GM12874 (cell line): ENCODE results near the gene GALNTL6.

Experiments
- CTCF ChIP-seq: IDR thresholded peaks from 2 replicates; pipeline ENCODE4 v1.5.1; 2011; ENCODE audit warnings: low read depth, mild to moderate bottlenecking, control low read depth, low read length, moderate library complexity; ENCODE audit not compliant: insufficient read depth

GALNTL6 gene

DNA sequence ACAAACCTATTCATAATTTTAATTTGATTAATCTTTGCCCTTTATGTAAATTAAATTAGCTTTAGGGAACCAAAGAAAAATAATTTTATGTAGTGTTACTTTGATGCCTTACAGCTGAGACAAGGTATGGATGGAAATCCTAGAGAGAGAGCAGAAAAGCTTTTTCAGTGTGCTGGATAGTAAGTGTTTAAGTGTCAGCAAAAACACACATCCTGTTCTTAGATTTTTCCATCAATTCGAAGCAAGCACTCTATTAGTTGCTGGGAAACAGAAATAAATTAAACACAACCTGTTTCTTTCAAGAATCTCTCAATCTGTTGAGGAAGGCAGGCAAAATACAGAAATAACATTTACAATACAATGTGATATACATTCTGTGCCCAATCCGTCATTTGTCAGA, 327.8 kb downstream of the GALNTL6 start:
- TF ChIP-seq CTCF, result no peak

DNA sequence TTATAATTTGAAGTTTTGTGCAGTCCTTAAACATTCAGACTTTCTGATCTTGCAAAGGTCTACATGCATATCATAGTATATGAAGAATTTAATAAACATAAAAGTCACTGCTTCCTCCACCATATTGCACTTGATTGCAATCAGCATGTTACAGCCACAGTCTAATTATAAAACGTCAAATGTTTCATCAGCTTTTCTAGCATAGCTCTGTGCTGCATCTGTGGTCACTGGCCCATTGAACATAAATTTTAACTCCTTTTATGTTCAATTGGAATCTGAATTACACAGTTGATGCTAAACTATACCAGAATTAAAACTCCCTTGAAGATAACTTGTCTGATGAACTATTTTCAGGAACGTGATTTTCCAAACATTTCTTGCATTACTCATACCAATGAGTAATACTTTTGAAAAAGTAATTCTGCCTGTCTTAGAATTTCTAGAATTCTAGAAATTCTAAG, 329.1 kb downstream of the GALNTL6 start:
- TF ChIP-seq CTCF, result no peak

DNA sequence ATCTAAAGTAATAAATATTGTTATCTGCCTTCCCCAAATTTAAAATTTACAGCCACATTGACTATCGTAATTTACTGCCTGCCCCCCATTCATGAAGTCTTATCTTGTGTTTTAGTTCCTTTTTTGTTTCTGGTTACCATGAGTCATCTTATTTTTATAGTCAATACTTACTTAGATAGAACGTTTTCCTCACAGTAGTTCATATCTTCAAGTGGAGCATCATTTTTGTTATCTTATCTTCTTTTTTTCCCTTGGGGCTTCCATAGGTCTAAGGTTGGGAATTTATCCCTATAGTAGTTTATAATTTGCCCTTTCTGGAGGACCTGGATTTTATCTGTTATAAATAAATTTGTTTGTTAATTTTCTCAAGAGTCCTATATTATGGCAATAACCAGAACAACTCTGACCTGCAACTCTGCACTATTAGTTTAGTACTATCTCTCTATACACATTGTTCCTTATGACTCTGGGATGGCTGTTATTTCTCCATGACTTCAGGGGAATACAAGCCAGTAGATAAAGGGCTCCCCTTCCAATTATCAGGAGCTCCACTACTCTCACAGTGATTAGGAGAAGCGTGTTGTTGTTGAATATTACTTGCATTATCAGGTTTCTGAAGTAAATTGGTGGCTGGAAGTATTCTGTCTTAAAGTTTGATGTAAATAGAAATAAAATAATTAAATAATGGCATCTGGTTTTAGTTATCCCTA, 330.6 kb downstream of the GALNTL6 start:
- TF ChIP-seq CTCF, result no peak

- TF ChIP-seq CTCF, result no peak
Observed at GRCh38 chr4:172147687-172148086, 334.5 kb downstream of the GALNTL6 start.

DNA sequence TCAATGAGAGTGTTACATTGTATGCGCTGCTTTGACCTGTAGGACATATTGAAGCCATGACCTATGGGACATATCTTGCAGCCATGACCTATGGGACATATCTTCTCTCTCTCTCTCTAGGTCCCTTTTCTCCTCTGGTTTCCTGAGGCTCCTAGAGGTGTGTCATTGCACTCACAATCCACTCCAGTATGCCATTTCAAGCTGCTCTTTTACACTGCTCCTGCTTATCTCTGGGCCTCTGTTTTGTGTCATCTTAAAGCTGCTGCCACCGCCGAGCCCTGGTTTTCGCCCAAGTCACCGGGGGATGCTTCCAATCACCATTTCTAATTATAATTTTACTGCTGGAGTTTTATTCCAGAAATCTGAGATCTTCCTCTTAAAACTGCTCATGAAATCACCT, 336.1 kb downstream of the GALNTL6 start:
- TF ChIP-seq CTCF, result no peak

- no peak for TF ChIP-seq CTCF
Observed at GRCh38 chr4:172152284-172152683, 339.1 kb downstream of the GALNTL6 start.

DNA sequence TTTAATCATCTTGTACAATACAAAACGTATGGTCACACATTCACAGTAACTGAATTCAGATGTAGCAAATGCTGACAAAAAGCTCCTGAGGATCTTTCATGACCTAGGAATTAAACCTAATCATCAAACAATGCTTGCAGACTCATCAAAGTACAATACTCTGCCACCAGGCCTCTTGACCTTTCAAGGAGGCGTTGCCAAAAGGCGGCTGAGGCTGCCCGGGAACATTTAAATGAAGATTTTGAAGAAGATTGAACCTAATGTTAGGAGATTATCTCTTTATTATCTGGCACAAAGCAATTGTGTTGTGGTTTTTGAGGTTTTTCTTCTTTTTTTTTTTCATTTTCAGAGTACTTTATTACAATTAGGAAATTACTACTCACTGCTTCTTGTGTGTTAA, 340.5 kb downstream of the GALNTL6 start:
- TF ChIP-seq CTCF, result no peak
